Urinary bladder (tissue), 4 donors: ENCODE data around the gene TCF7L1. TPM values are rescaled to one million over a fixed set of nuclear protein-coding genes. Genes with fewer than 3 reads are reported as not detected.

Source experiments
- DNase-seq: peaks from one replicate; pipeline ENCODE4 v3.0.0-alpha.2; 2015; ENCODE audit errors: extremely low spot score
- H3K27ac ChIP-seq: one replicate; pipeline ENCODE4 v1.5.1; 2013; ENCODE audit warnings: low read depth, mild to moderate bottlenecking, moderate library complexity
- H3K36me3 ChIP-seq: one replicate; pipeline ENCODE4 v1.6.1; 2013; ENCODE audit warnings: mild to moderate bottlenecking, moderate library complexity; ENCODE audit not compliant: insufficient read depth
- H3K4me1 ChIP-seq: one replicate; pipeline ENCODE4 v1.6.1; 2013; ENCODE audit warnings: mild to moderate bottlenecking, moderate library complexity; ENCODE audit not compliant: insufficient read depth
- H3K4me3 ChIP-seq: one replicate; pipeline ENCODE4 v1.5.1; 2013; ENCODE audit warnings: low read depth, low read length
- WGBS: extraction: QIAGEN DNeasy Blood & Tissue Kit; methylation state at CpG from one replicate; pipeline ENCODE4 v1.1.7; 2013; 5-methylcytosine and 5-hydroxymethylcytosine counted together
- polyA plus RNA-seq: library from polyadenylated mRNA; stranded (reverse); fragments of 200-250 nt; gene quantifications from one replicate; pipeline ENCODE4 v1.2.3, GENCODE V29; 2013
- total RNA-seq: library from RNA; depleted of rRNA; stranded (reverse); fragments of >200 nt; gene quantifications from one replicate; pipeline ENCODE4 v1.2.3, GENCODE V29; 2014
- donor health status: healthy with polysubstance abuse.
- donor health status: healthy.

TCF7L1 gene
- total and polyA plus RNA-seq, 2 donors, result 9.2 to 20.9 TPM

- no peak for DNase-seq
- Histone ChIP-seq H3K27ac (no peak overlapping the region), H3K4me3 (no peak overlapping the region), H3K36me3 (no peaks in the 10 kb centered on the region), H3K4me1 (no peaks in the 10 kb centered on the region)
- WGBS, result 71% methylated on average over 18 of the region's 18 CpGs
Observed at GRCh38 chr2:85160966-85161960, 28.1 kb downstream of the TCF7L1 start.

GRCh38 chr2:85162746-85163301 lies 29.6 kb downstream of the TCF7L1 start:
- Histone ChIP-seq H3K4me1 (no peaks in the 10 kb centered on the region), H3K36me3 (no peaks in the 10 kb centered on the region), H3K4me3 (no peak overlapping the region), H3K27ac (no peak overlapping the region)
- DNase-seq, result no peak
- 43% methylated on average over 8 of the region's 8 CpGs for WGBS

DNA sequence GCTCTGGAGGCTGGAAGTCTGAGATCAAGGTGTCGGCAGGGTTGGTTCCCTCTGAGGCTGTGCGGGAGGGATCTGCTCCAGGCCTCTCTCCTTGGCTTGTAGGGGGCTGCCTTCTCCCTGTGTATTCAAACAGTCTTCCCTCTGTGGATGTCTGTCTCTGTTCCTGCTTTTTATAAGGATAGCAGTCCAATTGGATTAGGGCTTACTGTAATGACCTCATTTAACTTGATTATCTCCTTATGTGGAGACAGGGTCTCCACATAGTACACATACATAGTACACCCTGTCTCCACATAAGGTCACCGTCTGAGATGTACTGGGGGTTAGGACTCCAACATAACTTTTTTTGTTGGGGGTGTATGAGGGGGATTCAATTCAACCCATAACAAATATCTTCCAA lies 30.5 kb downstream of the TCF7L1 start:
- H3K4me1 ChIP-seq, result no peaks in the 10 kb centered on the region
- 76% methylated on average over 3 of the region's 3 CpGs for WGBS
- H3K4me3 ChIP-seq, result no peak overlapping the region
- no peak for DNase-seq
- H3K27ac ChIP-seq, result no peak overlapping the region
- no peaks in the 10 kb centered on the region for H3K36me3 ChIP-seq

- 83% methylated on average over 8 of the region's 8 CpGs for WGBS
- H3K4me1 ChIP-seq, result no peaks in the 10 kb centered on the region
- H3K27ac ChIP-seq, result no peak overlapping the region
- H3K4me3 ChIP-seq, result no peak overlapping the region
- H3K36me3 ChIP-seq, result no peaks in the 10 kb centered on the region
- no peak for DNase-seq
Observed at GRCh38 chr2:85164145-85164569, 31.0 kb downstream of the TCF7L1 start.

GRCh38 chr2:85165088-85165690 lies 32.0 kb downstream of the TCF7L1 start:
- Histone ChIP-seq H3K4me1 (no peaks in the 10 kb centered on the region), H3K4me3 (no peak overlapping the region), H3K27ac (no peak overlapping the region), H3K36me3 (no peaks in the 10 kb centered on the region)
- WGBS, result 51% methylated on average over 9 of the region's 9 CpGs
- no peak for DNase-seq

GRCh38 chr2:85166021-85166420 lies 32.8 kb downstream of the TCF7L1 start:
- Histone ChIP-seq H3K4me3 (no peak overlapping the region), H3K27ac (no peak overlapping the region), H3K4me1 (no peaks in the 10 kb centered on the region), H3K36me3 (no peaks in the 10 kb centered on the region)
- 76% methylated on average over 1 of the region's 1 CpG for WGBS
- DNase-seq, result no peak

DNA sequence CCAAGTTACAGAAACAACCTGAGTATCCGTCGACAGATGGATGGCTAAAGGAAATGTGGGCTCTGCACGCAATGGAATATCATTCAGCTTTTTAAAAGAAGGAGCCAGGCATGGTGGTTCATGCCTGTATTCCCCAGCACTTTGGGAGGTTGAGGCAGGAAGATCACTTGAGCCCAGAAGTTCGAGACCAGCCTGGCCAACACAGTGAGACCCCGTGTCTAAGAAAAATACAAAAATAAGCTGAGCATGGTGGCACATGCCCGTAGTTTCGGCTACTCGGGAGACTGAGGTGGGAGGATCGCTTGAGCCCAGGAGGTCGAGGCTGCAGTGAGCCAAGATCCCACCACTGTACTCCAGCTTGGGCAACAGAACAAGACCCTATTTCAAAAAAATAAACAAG lies 34.3 kb downstream of the TCF7L1 start:
- WGBS, result 98% methylated on average over 10 of the region's 10 CpGs
- no peaks in the 10 kb centered on the region for H3K36me3 ChIP-seq
- DNase-seq, result no peak
- no peaks in the 10 kb centered on the region for H3K4me1 ChIP-seq
- H3K27ac ChIP-seq, result no peak overlapping the region
- H3K4me3 ChIP-seq, result no peak overlapping the region

GRCh38 chr2:85168942-85169341 lies 35.8 kb downstream of the TCF7L1 start:
- Histone ChIP-seq H3K27ac (no peak overlapping the region), H3K4me1 (peaks cover under 1% of the 10 kb centered on the region), H3K36me3 (no peaks in the 10 kb centered on the region), H3K4me3 (no peak overlapping the region)
- WGBS, result 93% methylated on average over 3 of the region's 3 CpGs
- no peak for DNase-seq

- 84% methylated on average over 3 of the region's 3 CpGs for WGBS
- no peak for DNase-seq
- no peak overlapping the region for H3K4me3 ChIP-seq
- no peak overlapping the region for H3K27ac ChIP-seq
- no peaks in the 10 kb centered on the region for H3K36me3 ChIP-seq
- H3K4me1 ChIP-seq, result peaks cover 2% of the 10 kb centered on the region
Observed at GRCh38 chr2:85169581-85169980, 36.4 kb downstream of the TCF7L1 start.

GRCh38 chr2:85170938-85171475 lies 37.8 kb downstream of the TCF7L1 start:
- H3K36me3 ChIP-seq, result no peaks in the 10 kb centered on the region
- 86% methylated on average over 6 of the region's 6 CpGs for WGBS

GRCh38 chr2:85171916-85172315 lies 38.7 kb downstream of the TCF7L1 start:
- no peak overlapping the region for H3K27ac ChIP-seq
- 96% methylated on average over 10 of the region's 10 CpGs for WGBS
- DNase-seq, result no peak
- H3K36me3 ChIP-seq, result no peaks in the 10 kb centered on the region
- no peak overlapping the region for H3K4me3 ChIP-seq
- peaks cover 4% of the 10 kb centered on the region for H3K4me1 ChIP-seq

More at GRCh38 chr2:85170938-85171475, 37.8 kb downstream of the TCF7L1 start:
- H3K4me1 ChIP-seq, result peaks cover 4% of the 10 kb centered on the region
- DNase-seq, result no peak
- H3K4me3 ChIP-seq, result no peak overlapping the region
- no peak overlapping the region for H3K27ac ChIP-seq

- WGBS, result 90% methylated on average over 9 of the region's 9 CpGs
- Histone ChIP-seq H3K27ac (no peak overlapping the region), H3K4me1 (peaks cover 4% of the 10 kb centered on the region), H3K4me3 (no peak overlapping the region), H3K36me3 (no peaks in the 10 kb centered on the region)
- DNase-seq, result no peak
Observed at GRCh38 chr2:85173909-85174308, 40.7 kb downstream of the TCF7L1 start.

GRCh38 chr2:85174943-85175342 lies 41.8 kb downstream of the TCF7L1 start:
- Histone ChIP-seq H3K4me3 (no peak overlapping the region), H3K4me1 (peaks cover 4% of the 10 kb centered on the region), H3K27ac (no peak overlapping the region), H3K36me3 (no peaks in the 10 kb centered on the region)
- DNase-seq, result no peak
- 85% methylated on average over 6 of the region's 6 CpGs for WGBS
